ENCODE results near the gene PTPRD. TPM values are rescaled to one million over a fixed set of nuclear protein-coding genes. Genes with fewer than 3 reads are reported as not detected.

The PTPRD gene
- total RNA-seq, 1 donor from 2014 or later = 6.9 TPM

DNA sequence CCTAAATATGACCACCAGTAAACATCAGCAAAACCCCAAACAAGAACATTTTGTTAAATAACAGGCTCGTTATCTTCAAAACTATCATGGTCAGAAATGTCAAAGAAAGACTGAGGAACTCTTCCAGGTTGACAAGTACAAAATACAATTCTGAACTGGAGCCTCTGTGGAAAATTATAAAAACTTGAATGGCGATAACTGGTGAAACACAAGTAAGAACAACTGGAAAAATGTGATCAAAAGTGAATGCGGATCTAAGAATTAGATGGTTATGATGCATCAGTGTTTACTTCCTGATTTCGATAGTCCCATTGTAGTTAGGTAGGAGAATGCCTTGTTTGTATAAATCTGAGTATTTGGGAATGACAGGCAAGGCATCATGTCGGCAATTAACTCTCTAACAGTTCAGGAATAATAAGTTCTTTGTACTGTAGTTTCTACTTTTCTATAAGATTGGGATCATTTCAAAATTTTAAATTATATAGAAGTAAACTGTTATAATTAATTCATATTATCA lies 2073.1 kb downstream of the PTPRD start:
- Histone ChIP-seq H3K27me3 (no peaks in the 10 kb centered on the region), H3K4me1 (no peaks in the 10 kb centered on the region), H3K27ac (no peak overlapping the region), H3K4me3 (no peak overlapping the region), H3K36me3 (no peaks in the 10 kb centered on the region), H3K9me3 (no peaks in the 10 kb centered on the region)
- TF ChIP-seq, protein P1, sequence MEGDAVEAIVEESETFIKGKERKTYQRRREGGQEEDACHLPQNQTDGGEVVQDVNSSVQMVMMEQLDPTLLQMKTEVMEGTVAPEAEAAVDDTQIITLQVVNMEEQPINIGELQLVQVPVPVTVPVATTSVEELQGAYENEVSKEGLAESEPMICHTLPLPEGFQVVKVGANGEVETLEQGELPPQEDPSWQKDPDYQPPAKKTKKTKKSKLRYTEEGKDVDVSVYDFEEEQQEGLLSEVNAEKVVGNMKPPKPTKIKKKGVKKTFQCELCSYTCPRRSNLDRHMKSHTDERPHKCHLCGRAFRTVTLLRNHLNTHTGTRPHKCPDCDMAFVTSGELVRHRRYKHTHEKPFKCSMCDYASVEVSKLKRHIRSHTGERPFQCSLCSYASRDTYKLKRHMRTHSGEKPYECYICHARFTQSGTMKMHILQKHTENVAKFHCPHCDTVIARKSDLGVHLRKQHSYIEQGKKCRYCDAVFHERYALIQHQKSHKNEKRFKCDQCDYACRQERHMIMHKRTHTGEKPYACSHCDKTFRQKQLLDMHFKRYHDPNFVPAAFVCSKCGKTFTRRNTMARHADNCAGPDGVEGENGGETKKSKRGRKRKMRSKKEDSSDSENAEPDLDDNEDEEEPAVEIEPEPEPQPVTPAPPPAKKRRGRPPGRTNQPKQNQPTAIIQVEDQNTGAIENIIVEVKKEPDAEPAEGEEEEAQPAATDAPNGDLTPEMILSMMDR (IDR thresholded peaks at IDR 0.05) = no peak
- intact Hi-C loops (cut with DNase I) = no loop called here
- DNase-seq (ENCODE audit: low spot score in 2 of 2) = no peak

DNA sequence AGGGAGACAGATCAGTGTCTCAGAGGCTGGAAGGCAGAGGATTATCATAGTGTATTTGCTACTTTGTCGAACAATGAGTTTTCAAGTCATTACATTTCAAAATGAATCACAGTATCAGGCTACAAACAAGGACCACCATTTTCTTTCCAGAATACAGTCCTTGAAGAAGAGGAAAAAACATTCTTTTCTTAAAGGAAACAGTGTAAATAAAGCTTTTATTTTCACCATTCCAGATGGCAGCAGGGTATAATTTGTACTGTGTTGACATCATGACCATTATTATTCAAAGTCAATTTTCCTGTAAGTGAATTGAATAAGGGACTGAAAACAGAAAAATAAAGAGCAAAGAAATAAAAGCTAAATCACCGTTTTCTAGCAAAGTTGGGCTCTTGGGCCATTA lies 2076.0 kb downstream of the PTPRD start:
- no peaks in the 10 kb centered on the region for H3K4me1 ChIP-seq
- H3K36me3 ChIP-seq = no peaks in the 10 kb centered on the region
- no peak overlapping the region for H3K4me3 ChIP-seq
- H3K27me3 ChIP-seq = no peaks in the 10 kb centered on the region
- intact Hi-C loops (cut with DNase I) = no loop called here
- H3K9me3 ChIP-seq = no peaks in the 10 kb centered on the region
- H3K27ac ChIP-seq = no peak overlapping the region
- TF ChIP-seq, protein P1 (IDR thresholded peaks at IDR 0.05) = no peak
- DNase-seq (ENCODE audit: low spot score in 2 of 2) = no peak

DNA sequence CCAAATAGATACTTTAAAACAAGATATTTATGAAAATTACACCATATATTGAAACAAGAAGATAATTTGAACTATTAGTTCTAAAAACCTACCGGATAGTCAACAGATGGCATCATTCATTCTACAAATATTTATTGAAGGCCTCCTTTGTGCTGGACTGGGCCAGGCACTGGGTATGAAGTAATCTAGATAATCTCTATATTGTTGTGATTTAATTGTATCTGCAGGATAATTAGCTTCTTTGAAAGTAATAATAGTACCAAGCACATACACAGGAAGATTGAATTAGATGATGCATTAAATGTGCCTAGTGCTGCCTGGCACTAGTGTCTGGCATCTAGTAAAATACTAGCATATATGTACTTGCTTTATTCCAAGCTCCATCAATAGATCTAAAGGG lies 2078.0 kb downstream of the PTPRD start:
- Histone ChIP-seq H3K9me3 (no peaks in the 10 kb centered on the region), H3K27me3 (no peaks in the 10 kb centered on the region), H3K4me3 (no peak overlapping the region), H3K4me1 (no peaks in the 10 kb centered on the region), H3K36me3 (no peaks in the 10 kb centered on the region), H3K27ac (no peak overlapping the region)
- DNase-seq (ENCODE audit: low spot score in 2 of 2) = no peak
- intact Hi-C loops (cut with DNase I) = no loop called here
- TF ChIP-seq, protein P1 (IDR thresholded peaks at IDR 0.05) = no peak

DNA sequence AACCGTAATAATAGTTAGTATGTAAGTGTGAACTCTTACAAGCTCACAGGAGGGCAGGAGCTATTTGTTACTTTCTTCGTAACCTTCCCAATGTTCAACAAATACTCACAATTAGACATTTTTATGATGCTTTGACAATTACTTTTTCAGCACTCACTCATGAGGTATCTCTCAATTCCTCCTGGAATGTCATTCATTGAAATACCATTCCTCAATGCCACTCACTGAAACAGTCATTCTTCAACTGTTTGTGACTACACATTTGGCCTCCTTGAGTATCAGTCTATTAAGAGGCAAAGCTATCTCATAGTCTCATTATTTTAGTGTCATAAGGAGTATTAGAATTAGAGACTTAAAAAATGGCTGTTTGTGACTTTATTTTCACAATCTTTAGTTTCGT lies 2079.1 kb downstream of the PTPRD start:
- Histone ChIP-seq H3K4me1 (no peaks in the 10 kb centered on the region), H3K36me3 (no peaks in the 10 kb centered on the region), H3K27ac (no peak overlapping the region), H3K9me3 (no peaks in the 10 kb centered on the region), H3K27me3 (no peaks in the 10 kb centered on the region), H3K4me3 (no peak overlapping the region)
- intact Hi-C loops (cut with DNase I) = no loop called here
- TF ChIP-seq, protein P1 (IDR thresholded peaks at IDR 0.05) = no peak
- DNase-seq (ENCODE audit: low spot score in 2 of 2) = no peak

DNA sequence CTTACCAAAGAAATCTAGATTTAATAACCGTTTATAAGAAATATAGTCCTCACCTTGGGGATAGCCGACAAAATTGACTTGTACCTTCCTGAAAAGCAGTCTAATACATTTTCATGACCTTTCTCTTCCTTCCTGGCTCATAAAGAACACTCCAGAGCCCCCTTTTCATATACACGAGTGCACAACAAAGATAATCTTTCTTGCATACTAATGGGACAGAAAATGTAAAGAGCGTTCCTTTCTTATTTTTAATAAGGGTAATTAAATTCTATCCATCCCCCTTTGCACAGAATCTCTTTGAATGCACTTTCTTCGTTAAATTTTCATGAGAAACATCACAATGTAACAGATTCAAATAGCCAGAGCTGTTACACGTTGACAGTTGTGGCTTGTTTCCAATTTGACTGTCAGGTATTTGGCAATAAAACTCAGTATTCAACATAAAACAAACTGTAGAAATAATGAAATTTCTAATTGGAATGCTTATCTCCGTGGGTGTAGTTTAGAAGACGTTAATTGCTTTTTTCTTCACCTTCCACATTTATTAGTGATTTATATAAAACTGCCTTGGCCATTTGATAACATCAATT lies 2080.9 kb downstream of the PTPRD start:
- H3K36me3 ChIP-seq = no peaks in the 10 kb centered on the region
- no peak overlapping the region for H3K27ac ChIP-seq
- intact Hi-C loops (cut with DNase I) = no loop called here
- TF ChIP-seq, protein P1 (IDR thresholded peaks at IDR 0.05) = no peak
- no peaks in the 10 kb centered on the region for H3K4me1 ChIP-seq
- no peaks in the 10 kb centered on the region for H3K9me3 ChIP-seq
- no peak for DNase-seq (ENCODE audit: low spot score in 2 of 2)
- no peaks in the 10 kb centered on the region for H3K27me3 ChIP-seq
- no peak overlapping the region for H3K4me3 ChIP-seq
